ENCODE results near the gene ZFYVE28. TPM values are rescaled to one million over a fixed set of nuclear protein-coding genes. Genes with fewer than 3 reads are reported as not detected.

Gene ZFYVE28
- total RNA-seq, 1 donor from 2014 or later: 3.3 TPM

DNA sequence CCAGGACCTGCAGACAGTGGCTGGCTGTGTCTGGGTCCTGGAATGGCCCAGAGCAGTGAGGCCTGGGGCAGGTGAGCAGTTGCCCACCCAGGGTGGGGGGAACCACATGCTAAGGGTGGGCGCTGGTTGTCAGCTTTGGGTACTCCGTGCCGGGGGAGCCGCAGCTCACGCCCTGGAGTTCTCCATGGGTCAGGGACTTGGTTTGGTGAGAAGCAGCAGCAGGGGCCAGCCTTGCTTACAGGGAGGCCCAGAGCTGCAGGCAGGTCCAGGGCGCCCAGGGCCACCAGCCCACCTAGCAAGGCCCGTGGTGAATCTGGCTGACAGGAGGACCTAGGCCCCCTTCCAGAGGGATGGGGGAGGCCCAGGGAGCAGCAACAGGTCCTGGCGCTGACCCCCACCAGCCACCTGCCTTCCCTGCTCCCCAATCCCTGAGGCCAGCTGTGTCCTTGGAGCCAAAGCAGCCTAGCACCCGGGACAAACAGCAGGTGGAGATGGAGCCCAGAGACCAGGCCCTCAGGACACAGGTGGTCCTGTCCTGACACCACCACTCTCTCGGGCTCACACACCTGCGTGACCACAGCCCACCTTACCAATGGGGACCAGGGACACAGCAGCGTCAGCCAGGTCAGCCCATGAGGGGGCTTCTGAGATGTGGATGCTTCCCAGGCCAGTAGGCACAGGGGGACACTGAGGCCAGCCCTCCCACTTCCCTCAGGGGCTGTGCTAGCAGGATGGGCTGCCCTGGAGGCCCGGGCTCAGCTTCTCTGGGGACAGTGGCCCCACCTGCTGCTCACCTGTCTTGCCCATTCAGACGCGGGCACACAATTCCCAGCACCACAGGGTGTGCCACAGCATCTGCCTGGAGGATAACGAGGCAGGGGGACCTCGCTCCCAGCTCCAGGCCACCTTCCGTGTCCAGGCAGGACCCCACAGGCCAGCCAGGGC, 160.1 kb downstream of the ZFYVE28 start:
- peak overlapping the region; percentile 12 for H3K27ac Mint-ChIP-seq (ENCODE audit: unreplicated experiment)
- TF ChIP-seq, protein P1, sequence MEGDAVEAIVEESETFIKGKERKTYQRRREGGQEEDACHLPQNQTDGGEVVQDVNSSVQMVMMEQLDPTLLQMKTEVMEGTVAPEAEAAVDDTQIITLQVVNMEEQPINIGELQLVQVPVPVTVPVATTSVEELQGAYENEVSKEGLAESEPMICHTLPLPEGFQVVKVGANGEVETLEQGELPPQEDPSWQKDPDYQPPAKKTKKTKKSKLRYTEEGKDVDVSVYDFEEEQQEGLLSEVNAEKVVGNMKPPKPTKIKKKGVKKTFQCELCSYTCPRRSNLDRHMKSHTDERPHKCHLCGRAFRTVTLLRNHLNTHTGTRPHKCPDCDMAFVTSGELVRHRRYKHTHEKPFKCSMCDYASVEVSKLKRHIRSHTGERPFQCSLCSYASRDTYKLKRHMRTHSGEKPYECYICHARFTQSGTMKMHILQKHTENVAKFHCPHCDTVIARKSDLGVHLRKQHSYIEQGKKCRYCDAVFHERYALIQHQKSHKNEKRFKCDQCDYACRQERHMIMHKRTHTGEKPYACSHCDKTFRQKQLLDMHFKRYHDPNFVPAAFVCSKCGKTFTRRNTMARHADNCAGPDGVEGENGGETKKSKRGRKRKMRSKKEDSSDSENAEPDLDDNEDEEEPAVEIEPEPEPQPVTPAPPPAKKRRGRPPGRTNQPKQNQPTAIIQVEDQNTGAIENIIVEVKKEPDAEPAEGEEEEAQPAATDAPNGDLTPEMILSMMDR (IDR thresholded peaks at IDR 0.05): no peak
- H3K4me1 Mint-ChIP-seq (ENCODE audit: low read depth): peaks cover 16% of the 10 kb centered on the region
- no peaks in the 10 kb centered on the region for H3K9me3 Mint-ChIP-seq (ENCODE audit: low read depth)
- H3K4me3 Mint-ChIP-seq (ENCODE audit: unreplicated experiment): no peak overlapping the region
- H3K27me3 Mint-ChIP-seq (ENCODE audit: low read depth): no peaks in the 10 kb centered on the region
- DNase-seq (ENCODE audit: low spot score): peak; percentile 83
- peaks cover 10% of the 10 kb centered on the region for H3K36me3 Mint-ChIP-seq (ENCODE audit: low read depth)

DNA sequence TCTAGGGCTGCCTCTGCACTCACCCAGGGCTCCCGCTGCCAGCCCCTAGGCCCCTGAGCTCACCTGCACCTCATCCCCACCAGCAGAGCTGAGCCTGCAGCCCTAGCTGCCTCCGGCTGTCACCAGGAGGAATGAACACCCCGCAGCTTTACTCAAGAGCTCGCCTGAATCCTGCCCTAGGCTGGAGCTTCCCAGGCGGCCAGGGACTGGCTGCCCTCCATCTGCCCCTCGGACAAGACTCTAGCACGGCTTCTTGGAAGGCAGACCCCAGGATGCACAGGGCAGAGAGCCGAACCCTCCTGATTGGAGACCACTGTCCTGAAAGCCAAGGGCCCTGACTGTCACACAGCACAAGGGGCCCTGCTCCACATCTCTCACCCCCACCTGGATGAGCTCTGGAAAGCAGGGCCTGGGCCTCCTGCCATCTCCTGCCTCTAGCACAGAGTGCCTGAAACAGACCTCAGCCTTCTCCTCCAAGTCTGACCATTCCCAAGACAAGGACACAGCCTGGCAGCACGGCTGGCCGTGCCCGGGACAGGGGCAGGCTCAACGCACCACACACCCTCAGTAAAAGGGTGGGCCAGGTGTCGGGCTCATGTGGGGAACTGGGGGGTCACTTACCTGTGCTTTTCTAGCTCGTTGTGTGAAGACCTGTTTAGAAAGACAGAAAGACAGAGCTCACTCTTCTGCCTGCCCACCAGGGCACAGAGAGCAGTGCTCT, 160.9 kb downstream of the ZFYVE28 start:
- no peaks in the 10 kb centered on the region for H3K9me3 Mint-ChIP-seq (ENCODE audit: low read depth)
- H3K4me3 Mint-ChIP-seq (ENCODE audit: unreplicated experiment): no peak overlapping the region
- peak overlapping the region; percentile 12 for H3K27ac Mint-ChIP-seq (ENCODE audit: unreplicated experiment)
- H3K36me3 Mint-ChIP-seq (ENCODE audit: low read depth): peaks cover 13% of the 10 kb centered on the region
- no peak for DNase-seq (ENCODE audit: low spot score)
- TF ChIP-seq, protein P1 (IDR thresholded peaks at IDR 0.05): no peak
- peaks cover 16% of the 10 kb centered on the region for H3K4me1 Mint-ChIP-seq (ENCODE audit: low read depth)
- H3K27me3 Mint-ChIP-seq (ENCODE audit: low read depth): no peaks in the 10 kb centered on the region

DNA sequence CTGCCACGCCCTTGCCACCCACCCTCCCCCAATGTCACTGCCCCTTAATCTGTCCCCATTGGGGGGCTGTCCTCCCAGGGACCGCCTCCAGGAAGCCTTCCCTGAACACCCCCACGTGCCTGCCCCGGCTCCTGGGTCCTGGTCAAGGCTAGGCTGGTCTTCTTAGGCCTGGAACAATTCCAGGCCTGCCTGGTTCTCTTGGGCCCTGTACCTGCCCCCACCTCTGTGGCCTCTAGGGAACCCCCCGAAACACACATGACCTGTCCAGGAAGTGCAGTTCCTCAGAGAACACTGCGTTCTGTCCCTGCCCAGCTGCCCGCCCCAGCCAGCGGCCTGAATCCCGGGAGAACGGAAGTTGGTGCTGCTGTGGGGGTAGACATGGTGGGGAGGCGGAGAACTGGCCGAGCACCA, 161.7 kb downstream of the ZFYVE28 start:
- peaks cover 16% of the 10 kb centered on the region for H3K4me1 Mint-ChIP-seq (ENCODE audit: low read depth)
- H3K9me3 Mint-ChIP-seq (ENCODE audit: low read depth): no peaks in the 10 kb centered on the region
- H3K4me3 Mint-ChIP-seq (ENCODE audit: unreplicated experiment): no peak overlapping the region
- no peaks in the 10 kb centered on the region for H3K27me3 Mint-ChIP-seq (ENCODE audit: low read depth)
- TF ChIP-seq, protein P1 (IDR thresholded peaks at IDR 0.05): no peak
- H3K27ac Mint-ChIP-seq (ENCODE audit: unreplicated experiment): no peak overlapping the region
- H3K36me3 Mint-ChIP-seq (ENCODE audit: low read depth): peaks cover 14% of the 10 kb centered on the region
- no peak for DNase-seq (ENCODE audit: low spot score)

DNA sequence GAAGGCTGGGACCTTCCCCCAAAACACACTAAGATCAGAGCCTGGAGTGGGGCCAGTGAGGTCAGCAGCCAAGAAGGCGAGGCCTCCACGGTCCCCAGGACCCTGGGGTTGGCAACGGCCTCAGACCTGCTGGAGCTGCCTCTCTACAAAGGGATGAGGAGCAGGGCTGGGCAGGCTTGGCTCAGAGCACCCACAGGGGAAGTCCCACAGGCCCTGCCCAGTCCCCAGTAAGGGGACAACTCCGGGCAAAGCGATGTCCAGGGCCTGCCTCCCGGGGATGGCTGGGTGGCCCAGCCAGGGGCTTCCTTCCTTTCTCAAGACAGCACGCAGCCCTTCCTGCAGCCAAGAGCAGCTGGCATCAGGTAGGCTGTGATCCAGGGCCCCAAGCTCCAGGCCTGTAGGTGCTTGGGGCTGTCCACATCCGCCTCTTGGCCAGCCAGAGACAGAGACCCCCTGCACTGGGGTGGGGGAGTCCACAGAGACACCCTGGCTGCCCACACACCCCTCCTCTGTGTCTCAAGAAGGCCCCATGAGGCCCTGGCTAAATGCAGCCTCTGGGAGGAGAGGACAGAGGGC, 162.2 kb downstream of the ZFYVE28 start:
- H3K36me3 Mint-ChIP-seq (ENCODE audit: low read depth): peaks cover 14% of the 10 kb centered on the region
- H3K4me3 Mint-ChIP-seq (ENCODE audit: unreplicated experiment): no peak overlapping the region
- H3K4me1 Mint-ChIP-seq (ENCODE audit: low read depth): peaks cover 16% of the 10 kb centered on the region
- H3K27ac Mint-ChIP-seq (ENCODE audit: unreplicated experiment): no peak overlapping the region
- DNase-seq (ENCODE audit: low spot score): peak; percentile 87
- no peaks in the 10 kb centered on the region for H3K27me3 Mint-ChIP-seq (ENCODE audit: low read depth)
- no peaks in the 10 kb centered on the region for H3K9me3 Mint-ChIP-seq (ENCODE audit: low read depth)
- TF ChIP-seq, protein P1 (IDR thresholded peaks at IDR 0.05): no peak
